ENCODE data around the gene KANSL1L. TPM values are rescaled to one million over a fixed set of nuclear protein-coding genes. Genes with fewer than 3 reads are reported as not detected.
A peak's percentile ranks its signal among the peaks of the same experiment; 100 is the strongest.
"Not testable (repeated sequence)": the region's sequence is repeated elsewhere in the genome, so short reads cannot be mapped to it uniquely, and the experiment has no call there.

Gene KANSL1L
- 19.2 and 25.3 TPM in 2 replicates for total RNA-seq (2014; rRNA removed; shearing (Covaris generic))

GRCh38 chr2:210171309-210172218 lies at the start of gene KANSL1L:
Gene KANSL1L (minus strand): TSS chr2:210171409. CDS start chr2:210154582, 16,827 bp downstream.
- DNase-seq (ENCODE audit: low read depth) = peak; percentile 95

GRCh38 chr2:210215120-210215519 lies 43.9 kb upstream of the KANSL1L start:
- DNase-seq (ENCODE audit: low read depth) = no peak

- no peak for DNase-seq (ENCODE audit: low read depth)
These were observed 39.0 kb upstream of the KANSL1L start for GRCh38 chr2:210210185-210210584.

- DNase-seq (ENCODE audit: low read depth) = no peak
These were observed 36.7 kb upstream of the KANSL1L start for GRCh38 chr2:210207929-210208328.

GRCh38 chr2:210203558-210203957 lies 32.3 kb upstream of the KANSL1L start:
- no peak for DNase-seq (ENCODE audit: low read depth)

GRCh38 chr2:210203147-210203546 lies 31.9 kb upstream of the KANSL1L start:
- no peak for DNase-seq (ENCODE audit: low read depth)

- no peak for DNase-seq (ENCODE audit: low read depth)
These were observed 28.6 kb upstream of the KANSL1L start for GRCh38 chr2:210199854-210200253.

- peak; percentile 25 for DNase-seq (ENCODE audit: low read depth)
These were observed 28.1 kb upstream of the KANSL1L start for GRCh38 chr2:210199186-210199765.

- DNase-seq (ENCODE audit: low read depth) = peak; percentile 43
These were observed 27.1 kb upstream of the KANSL1L start for GRCh38 chr2:210198326-210198725.

GRCh38 chr2:210197720-210198119 lies 26.5 kb upstream of the KANSL1L start:
- DNase-seq (ENCODE audit: low read depth) = no peak

GRCh38 chr2:210195101-210195852 lies 24.1 kb upstream of the KANSL1L start:
- DNase-seq (ENCODE audit: low read depth) = peak; percentile 49

GRCh38 chr2:210190345-210190744 lies 19.1 kb upstream of the KANSL1L start:
- DNase-seq (ENCODE audit: low read depth) = no peak

- no peak for DNase-seq (ENCODE audit: low read depth)
These were observed 18.4 kb upstream of the KANSL1L start for GRCh38 chr2:210189452-210190138.

GRCh38 chr2:210188755-210189154 lies 17.5 kb upstream of the KANSL1L start:
- DNase-seq (ENCODE audit: low read depth) = no peak

GRCh38 chr2:210188190-210188589 lies 17.0 kb upstream of the KANSL1L start:
- DNase-seq (ENCODE audit: low read depth) = no peak

GRCh38 chr2:210183936-210184335 lies 12.7 kb upstream of the KANSL1L start:
- DNase-seq (ENCODE audit: low read depth) = not testable (repeated sequence)

- DNase-seq (ENCODE audit: low read depth) = not testable (repeated sequence)
These were observed 10.4 kb upstream of the KANSL1L start for GRCh38 chr2:210181606-210182088.

GRCh38 chr2:210181033-210181605 lies 9.9 kb upstream of the KANSL1L start:
- DNase-seq (ENCODE audit: low read depth) = not testable (repeated sequence)

- no peak for DNase-seq (ENCODE audit: low read depth)
These were observed 9.3 kb upstream of the KANSL1L start for GRCh38 chr2:210180477-210180876.

GRCh38 chr2:210179351-210179990 lies 8.3 kb upstream of the KANSL1L start:
- DNase-seq (ENCODE audit: low read depth) = no peak

- DNase-seq (ENCODE audit: low read depth) = no peak
These were observed 6.6 kb upstream of the KANSL1L start for GRCh38 chr2:210177769-210178168.

Data from RPMI7951 (cell line).